GM12801 (cell line): ENCODE measurements around the gene HPSE2.

Source experiments
- TF ChIP-seq, protein P1 (sequence below): IDR thresholded peaks from one replicate; pipeline ENCODE4 v1.5.1; 2011; ENCODE audit warnings: control low read depth; ENCODE audit not compliant: insufficient read length; ENCODE audit errors: extremely low read depth

The HPSE2 gene

DNA sequence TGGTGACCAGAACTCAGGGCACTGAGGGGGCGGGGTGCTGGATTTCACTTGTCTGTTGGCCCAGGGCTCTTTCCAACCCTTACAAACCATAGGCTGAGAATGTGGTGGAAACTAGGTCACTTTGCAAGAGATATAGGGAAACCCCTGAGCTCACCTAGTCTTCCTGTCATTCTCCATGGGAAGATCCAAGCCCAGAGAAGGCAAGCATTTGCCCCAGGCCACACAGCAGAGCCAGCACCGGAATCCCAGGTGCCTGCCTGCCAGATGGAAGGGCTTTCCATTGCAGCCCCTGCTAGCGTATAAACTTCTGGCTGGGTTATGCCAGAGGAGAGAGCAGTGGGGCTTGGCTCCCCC lies 821.1 kb downstream of the HPSE2 start:
- TF ChIP-seq, protein P1, sequence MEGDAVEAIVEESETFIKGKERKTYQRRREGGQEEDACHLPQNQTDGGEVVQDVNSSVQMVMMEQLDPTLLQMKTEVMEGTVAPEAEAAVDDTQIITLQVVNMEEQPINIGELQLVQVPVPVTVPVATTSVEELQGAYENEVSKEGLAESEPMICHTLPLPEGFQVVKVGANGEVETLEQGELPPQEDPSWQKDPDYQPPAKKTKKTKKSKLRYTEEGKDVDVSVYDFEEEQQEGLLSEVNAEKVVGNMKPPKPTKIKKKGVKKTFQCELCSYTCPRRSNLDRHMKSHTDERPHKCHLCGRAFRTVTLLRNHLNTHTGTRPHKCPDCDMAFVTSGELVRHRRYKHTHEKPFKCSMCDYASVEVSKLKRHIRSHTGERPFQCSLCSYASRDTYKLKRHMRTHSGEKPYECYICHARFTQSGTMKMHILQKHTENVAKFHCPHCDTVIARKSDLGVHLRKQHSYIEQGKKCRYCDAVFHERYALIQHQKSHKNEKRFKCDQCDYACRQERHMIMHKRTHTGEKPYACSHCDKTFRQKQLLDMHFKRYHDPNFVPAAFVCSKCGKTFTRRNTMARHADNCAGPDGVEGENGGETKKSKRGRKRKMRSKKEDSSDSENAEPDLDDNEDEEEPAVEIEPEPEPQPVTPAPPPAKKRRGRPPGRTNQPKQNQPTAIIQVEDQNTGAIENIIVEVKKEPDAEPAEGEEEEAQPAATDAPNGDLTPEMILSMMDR = no peak

DNA sequence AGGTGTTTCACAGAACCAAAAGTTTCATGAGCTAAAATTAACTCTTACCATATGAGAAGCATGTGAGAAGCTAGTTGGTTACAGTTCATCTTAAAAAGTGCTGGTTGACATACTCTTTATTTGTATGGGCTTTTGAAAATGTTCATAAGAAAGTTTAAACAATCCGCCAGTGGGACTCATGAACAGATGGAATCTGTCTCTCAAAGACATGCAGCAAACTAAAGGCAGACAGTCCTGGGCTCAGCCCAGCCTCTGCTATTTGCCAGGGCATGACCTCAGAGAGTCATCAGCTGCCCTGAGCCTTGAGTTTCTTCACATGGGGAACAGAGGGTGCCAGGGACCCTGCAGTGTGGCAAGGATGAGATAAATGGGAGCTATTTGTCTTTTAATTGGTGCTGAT lies 823.9 kb downstream of the HPSE2 start:
- TF ChIP-seq, protein P1 = no peak

DNA sequence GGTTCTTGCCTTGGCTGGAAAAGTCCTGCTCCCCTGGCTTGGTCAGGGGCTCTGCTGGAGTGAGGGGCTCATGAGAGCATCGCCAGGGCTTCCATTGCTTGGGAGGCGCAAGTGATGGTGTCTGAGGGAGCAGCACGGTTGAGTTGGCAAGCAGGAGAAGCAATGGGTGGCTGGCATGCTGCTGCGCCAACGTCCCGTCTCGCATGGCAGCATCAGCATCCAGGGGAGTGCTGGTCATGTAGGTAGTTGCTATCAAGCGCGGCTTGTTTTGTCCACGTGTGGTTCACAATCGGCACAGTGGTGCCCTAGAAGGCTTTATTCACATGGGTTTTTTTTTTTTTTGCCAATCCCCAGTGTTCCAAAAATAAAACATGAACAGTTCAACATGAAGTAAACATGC lies 824.5 kb downstream of the HPSE2 start:
- TF ChIP-seq, protein P1 = no peak

DNA sequence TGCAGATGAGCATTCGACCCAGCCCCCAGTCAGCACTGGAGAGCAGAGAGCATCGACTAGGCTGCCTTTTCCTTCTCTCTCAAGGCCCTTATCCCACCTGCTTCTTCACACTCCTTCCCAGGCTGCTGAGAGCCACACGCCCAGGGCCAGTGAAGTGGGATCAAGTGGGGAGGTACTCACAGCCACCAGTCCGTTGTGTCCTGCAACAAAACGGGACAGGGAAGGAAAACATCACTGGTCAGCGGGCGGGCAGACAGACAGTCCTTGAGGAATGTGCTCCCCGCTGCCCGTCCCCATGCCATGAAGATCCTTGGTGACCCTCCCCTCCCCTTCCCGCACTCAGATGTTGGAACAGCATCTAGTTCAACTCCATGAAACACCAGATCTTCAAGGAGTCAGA lies 824.9 kb downstream of the HPSE2 start:
- TF ChIP-seq, protein P1 = no peak

DNA sequence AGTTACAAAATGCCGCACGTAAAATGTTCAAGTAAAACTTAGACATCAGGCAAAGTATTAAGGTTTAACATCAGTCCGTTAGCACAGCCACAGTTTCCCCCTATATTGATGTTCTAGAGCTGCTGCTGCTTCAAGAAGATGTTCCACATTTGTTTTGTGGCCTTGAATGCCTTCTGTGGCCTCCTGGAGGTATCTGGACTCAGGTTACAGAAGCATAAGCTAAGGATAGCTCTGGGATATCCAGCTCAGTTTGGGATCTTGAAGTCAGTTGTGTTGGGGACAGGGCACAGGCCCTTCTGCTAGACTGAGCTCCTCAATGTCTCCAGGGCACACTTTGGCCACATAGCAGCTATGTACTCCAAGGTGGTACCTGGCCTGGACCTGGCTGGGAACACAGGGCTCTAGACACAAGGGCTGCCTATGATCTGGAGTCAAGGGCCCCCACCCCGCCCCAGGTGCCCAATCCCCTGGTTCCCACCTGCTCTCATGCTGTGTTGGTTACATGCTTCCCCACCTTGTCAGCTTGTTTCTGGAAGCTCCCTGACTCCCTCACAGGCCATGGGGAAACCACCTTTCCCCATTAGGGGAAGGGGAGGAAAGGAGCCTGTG lies 825.4 kb downstream of the HPSE2 start:
- TF ChIP-seq, protein P1 = no peak

DNA sequence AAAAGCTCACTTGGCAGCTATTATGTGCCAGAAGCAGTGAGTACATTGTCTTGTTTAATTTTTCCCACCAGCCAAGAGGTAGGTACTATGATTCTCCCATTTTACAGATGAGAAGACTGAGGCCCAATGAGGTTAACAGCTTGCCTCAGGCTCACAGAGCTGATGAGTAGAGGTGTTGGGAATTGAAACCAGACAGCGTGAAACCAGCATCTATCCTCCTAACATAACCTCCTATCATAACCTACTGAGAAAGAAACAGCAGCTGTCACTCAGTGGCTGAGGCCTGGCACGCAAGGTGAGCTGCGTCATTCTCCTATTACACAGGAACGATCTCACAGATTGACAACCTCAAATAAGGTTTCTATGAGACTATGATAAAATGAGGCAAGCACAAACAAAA lies 826.9 kb downstream of the HPSE2 start:
- TF ChIP-seq, protein P1 = no peak

DNA sequence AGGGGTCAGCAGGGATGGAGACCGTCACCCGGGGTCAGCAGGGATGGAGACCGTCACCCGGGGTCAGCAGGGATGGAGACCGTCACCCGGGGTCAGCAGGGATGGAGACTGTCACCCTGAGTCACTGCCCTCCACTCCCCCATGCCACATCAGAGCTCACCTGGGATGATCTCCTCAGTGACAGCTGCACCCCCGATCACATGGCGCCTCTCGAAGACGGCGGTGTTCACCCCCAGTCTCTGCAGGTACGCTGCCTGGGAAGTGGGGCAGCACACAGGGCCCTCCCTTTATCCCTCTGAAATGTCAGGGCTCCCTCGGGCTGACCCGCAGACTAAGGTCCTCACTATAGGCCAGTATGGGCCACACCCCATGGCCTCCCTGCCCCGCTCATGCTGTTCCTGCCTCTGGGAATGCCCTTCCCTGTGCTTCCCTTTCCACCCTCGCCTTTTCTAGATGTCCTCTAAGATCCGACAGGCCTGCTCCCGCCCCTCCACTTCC lies 827.9 kb downstream of the HPSE2 start:
- TF ChIP-seq, protein P1 = no peak
